H1 (cell line): ENCODE measurements around the gene R3HDM2. TPM values are rescaled to one million over a fixed set of nuclear protein-coding genes. Genes with fewer than 3 reads are reported as not detected.

Source experiments
- BCL11A ChIP-seq, 2 experiments: IDR thresholded peaks; one replicate each; pipeline ENCODE4 v1.6.1; 2011; ENCODE audit warnings: low read depth in 2 of 2, low read length in 2 of 2, mild to moderate bottlenecking in 2 of 2
- CTBP2 ChIP-seq: IDR thresholded peaks from 2 replicates; pipeline ENCODE4 v1.7.0; 2011; ENCODE audit warnings: borderline replicate concordance, mild to moderate bottlenecking, moderate library complexity, mixed read lengths, low read length; ENCODE audit not compliant: insufficient read depth, insufficient read length
- GABPA ChIP-seq: IDR thresholded peaks from 2 replicates; pipeline ENCODE4 v1.6.1; 2011; ENCODE audit warnings: mild to moderate bottlenecking, low read length, moderate library complexity, borderline replicate concordance; ENCODE audit not compliant: insufficient read depth
- RNF2 ChIP-seq: fragments of 200-900, 300-1000 bp; sonication (generic); IDR thresholded peaks from 2 replicates; pipeline ENCODE4 v1.7.1; 2016; ENCODE audit warnings: borderline replicate concordance, low read depth, mild to moderate bottlenecking, antibody characterized with exemption, low read length; ENCODE audit not compliant: poor library complexity, severe bottlenecking; ENCODE audit errors: missing control alignments
- SP4 ChIP-seq: IDR thresholded peaks from 2 replicates; pipeline ENCODE4 v1.6.1; 2012; ENCODE audit warnings: low read length, inconsistent platforms
- polyA plus RNA-seq, 7 experiments: library from polyadenylated mRNA; depleted of rRNA in 3 of 7; stranded (reverse) in 5 of 7; unstranded in 2 of 7; fragments of >200 nt in 5 of 7; fragments of 200-250 nt in 2 of 7; gene quantifications; 1 replicate in 5 of 7; 2 replicates in 1 of 7; 4 replicates in 1 of 7; pipeline versions ENCODE4 v1.2.1 to v1.2.3, GENCODE V29; 2011 to 2013; ENCODE audit warnings: missing spikeins in 2 of 7, mixed read lengths in 2 of 7
- total RNA-seq: library from RNA; stranded (reverse); fragmentation: NEBNext Ultra II Directional; extraction: Animal tissue kit (Norgen Biotek cat#: 25700); gene quantifications from 2 replicates; pipeline ENCODE4 v1.2.1, GENCODE V29; 2021
- TF ChIP-seq, protein P1 (sequence below), 3 experiments: IDR thresholded peaks; 1 replicate in 2 of 3; 2 replicates in 1 of 3; pipeline versions ENCODE4 v1.5.1 to v1.6.1; 2011; ENCODE audit warnings: low read length in 3 of 3, mild to moderate bottlenecking in 3 of 3, inconsistent platforms in 2 of 3, low read depth in 1 of 3, moderate library complexity in 1 of 3; ENCODE audit not compliant: insufficient read depth in 1 of 3; ENCODE audit errors: control extremely low read depth in 1 of 3
- TF ChIP-seq, protein P2 (sequence below): IDR thresholded peaks from 2 replicates; pipeline ENCODE4 v1.6.1; 2012; ENCODE audit warnings: inconsistent platforms
- TF ChIP-seq, protein P3 (sequence below): fragments of 300-600 bp; sonication (generic); IDR thresholded peaks from 2 replicates; pipeline ENCODE4 v1.7.1; 2012; ENCODE audit warnings: low read length, moderate library complexity, mild to moderate bottlenecking, inconsistent platforms; ENCODE audit not compliant: insufficient replicate concordance

The R3HDM2 gene
- total and polyA plus RNA-seq, 2 of the 8 experiments (the other 6 are each of a cell fraction or from before 2014, with no cell fraction given) = 25.6 to 27.0 TPM

DNA sequence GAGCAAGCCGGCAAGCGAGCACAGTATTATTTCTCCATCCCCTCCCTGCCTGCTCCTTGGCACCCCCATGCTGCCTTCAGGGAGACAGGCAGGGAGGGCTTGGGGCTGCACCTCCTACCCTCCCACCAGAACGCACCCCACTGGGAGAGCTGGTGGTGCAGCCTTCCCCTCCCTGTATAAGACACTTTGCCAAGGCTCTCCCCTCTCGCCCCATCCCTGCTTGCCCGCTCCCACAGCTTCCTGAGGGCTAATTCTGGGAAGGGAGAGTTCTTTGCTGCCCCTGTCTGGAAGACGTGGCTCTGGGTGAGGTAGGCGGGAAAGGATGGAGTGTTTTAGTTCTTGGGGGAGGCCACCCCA is 218.2 kb downstream of the R3HDM2 start (continued):
- TF ChIP-seq, protein P1, sequence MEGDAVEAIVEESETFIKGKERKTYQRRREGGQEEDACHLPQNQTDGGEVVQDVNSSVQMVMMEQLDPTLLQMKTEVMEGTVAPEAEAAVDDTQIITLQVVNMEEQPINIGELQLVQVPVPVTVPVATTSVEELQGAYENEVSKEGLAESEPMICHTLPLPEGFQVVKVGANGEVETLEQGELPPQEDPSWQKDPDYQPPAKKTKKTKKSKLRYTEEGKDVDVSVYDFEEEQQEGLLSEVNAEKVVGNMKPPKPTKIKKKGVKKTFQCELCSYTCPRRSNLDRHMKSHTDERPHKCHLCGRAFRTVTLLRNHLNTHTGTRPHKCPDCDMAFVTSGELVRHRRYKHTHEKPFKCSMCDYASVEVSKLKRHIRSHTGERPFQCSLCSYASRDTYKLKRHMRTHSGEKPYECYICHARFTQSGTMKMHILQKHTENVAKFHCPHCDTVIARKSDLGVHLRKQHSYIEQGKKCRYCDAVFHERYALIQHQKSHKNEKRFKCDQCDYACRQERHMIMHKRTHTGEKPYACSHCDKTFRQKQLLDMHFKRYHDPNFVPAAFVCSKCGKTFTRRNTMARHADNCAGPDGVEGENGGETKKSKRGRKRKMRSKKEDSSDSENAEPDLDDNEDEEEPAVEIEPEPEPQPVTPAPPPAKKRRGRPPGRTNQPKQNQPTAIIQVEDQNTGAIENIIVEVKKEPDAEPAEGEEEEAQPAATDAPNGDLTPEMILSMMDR (IDR thresholded peaks at IDR 0.05; ENCODE audit: control extremely low read depth in 1 of 3, insufficient read depth in 1 of 3, low read depth in 1 of 3, low read length in 3 of 3) = no peak
- TF ChIP-seq, protein P2, sequence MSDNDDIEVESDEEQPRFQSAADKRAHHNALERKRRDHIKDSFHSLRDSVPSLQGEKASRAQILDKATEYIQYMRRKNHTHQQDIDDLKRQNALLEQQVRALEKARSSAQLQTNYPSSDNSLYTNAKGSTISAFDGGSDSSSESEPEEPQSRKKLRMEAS = no peak
- TF ChIP-seq RNF2 (no peak), BCL11A (IDR thresholded peaks at IDR 0.05; ENCODE audit: low read depth in 2 of 2, low read length in 2 of 2) (no peak), CTBP2 (no peak), SP4 (no peak), GABPA (no peak)
- TF ChIP-seq, protein P3, sequence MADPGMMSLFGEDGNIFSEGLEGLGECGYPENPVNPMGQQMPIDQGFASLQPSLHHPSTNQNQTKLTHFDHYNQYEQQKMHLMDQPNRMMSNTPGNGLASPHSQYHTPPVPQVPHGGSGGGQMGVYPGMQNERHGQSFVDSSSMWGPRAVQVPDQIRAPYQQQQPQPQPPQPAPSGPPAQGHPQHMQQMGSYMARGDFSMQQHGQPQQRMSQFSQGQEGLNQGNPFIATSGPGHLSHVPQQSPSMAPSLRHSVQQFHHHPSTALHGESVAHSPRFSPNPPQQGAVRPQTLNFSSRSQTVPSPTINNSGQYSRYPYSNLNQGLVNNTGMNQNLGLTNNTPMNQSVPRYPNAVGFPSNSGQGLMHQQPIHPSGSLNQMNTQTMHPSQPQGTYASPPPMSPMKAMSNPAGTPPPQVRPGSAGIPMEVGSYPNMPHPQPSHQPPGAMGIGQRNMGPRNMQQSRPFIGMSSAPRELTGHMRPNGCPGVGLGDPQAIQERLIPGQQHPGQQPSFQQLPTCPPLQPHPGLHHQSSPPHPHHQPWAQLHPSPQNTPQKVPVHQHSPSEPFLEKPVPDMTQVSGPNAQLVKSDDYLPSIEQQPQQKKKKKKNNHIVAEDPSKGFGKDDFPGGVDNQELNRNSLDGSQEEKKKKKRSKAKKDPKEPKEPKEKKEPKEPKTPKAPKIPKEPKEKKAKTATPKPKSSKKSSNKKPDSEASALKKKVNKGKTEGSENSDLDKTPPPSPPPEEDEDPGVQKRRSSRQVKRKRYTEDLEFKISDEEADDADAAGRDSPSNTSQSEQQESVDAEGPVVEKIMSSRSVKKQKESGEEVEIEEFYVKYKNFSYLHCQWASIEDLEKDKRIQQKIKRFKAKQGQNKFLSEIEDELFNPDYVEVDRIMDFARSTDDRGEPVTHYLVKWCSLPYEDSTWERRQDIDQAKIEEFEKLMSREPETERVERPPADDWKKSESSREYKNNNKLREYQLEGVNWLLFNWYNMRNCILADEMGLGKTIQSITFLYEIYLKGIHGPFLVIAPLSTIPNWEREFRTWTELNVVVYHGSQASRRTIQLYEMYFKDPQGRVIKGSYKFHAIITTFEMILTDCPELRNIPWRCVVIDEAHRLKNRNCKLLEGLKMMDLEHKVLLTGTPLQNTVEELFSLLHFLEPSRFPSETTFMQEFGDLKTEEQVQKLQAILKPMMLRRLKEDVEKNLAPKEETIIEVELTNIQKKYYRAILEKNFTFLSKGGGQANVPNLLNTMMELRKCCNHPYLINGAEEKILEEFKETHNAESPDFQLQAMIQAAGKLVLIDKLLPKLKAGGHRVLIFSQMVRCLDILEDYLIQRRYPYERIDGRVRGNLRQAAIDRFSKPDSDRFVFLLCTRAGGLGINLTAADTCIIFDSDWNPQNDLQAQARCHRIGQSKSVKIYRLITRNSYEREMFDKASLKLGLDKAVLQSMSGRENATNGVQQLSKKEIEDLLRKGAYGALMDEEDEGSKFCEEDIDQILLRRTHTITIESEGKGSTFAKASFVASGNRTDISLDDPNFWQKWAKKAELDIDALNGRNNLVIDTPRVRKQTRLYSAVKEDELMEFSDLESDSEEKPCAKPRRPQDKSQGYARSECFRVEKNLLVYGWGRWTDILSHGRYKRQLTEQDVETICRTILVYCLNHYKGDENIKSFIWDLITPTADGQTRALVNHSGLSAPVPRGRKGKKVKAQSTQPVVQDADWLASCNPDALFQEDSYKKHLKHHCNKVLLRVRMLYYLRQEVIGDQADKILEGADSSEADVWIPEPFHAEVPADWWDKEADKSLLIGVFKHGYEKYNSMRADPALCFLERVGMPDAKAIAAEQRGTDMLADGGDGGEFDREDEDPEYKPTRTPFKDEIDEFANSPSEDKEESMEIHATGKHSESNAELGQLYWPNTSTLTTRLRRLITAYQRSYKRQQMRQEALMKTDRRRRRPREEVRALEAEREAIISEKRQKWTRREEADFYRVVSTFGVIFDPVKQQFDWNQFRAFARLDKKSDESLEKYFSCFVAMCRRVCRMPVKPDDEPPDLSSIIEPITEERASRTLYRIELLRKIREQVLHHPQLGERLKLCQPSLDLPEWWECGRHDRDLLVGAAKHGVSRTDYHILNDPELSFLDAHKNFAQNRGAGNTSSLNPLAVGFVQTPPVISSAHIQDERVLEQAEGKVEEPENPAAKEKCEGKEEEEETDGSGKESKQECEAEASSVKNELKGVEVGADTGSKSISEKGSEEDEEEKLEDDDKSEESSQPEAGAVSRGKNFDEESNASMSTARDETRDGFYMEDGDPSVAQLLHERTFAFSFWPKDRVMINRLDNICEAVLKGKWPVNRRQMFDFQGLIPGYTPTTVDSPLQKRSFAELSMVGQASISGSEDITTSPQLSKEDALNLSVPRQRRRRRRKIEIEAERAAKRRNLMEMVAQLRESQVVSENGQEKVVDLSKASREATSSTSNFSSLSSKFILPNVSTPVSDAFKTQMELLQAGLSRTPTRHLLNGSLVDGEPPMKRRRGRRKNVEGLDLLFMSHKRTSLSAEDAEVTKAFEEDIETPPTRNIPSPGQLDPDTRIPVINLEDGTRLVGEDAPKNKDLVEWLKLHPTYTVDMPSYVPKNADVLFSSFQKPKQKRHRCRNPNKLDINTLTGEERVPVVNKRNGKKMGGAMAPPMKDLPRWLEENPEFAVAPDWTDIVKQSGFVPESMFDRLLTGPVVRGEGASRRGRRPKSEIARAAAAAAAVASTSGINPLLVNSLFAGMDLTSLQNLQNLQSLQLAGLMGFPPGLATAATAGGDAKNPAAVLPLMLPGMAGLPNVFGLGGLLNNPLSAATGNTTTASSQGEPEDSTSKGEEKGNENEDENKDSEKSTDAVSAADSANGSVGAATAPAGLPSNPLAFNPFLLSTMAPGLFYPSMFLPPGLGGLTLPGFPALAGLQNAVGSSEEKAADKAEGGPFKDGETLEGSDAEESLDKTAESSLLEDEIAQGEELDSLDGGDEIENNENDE = no peak
